ENCODE data around the gene CDK12. TPM values are rescaled to one million over a fixed set of nuclear protein-coding genes. Genes with fewer than 3 reads are reported as not detected.

The CDK12 gene
- total and polyA plus RNA-seq, 2 experiments from 2014 or later = 20.9 to 55.3 TPM

- TF ChIP-seq CTCF (conservative IDR thresholded peaks at IDR 0.05; ENCODE audit: low read depth in 2 of 2) (no peak), POLR2AphosphoS5 (IDR thresholded peaks at IDR 0.05; ENCODE audit: low read depth) (no peak)
Observed at GRCh38 chr17:39529455-39529854, 68.2 kb downstream of the CDK12 start (continued).

- H3K9me3 Mint-ChIP-seq = no peaks in the 10 kb centered on the region
- H3K4me1 ChIP-seq (ENCODE audit: insufficient read depth) = no peaks in the 10 kb centered on the region
- H3K79me2 ChIP-seq (replicated peaks; ENCODE audit: insufficient read depth) = no peaks in the 10 kb centered on the region
- no peak overlapping the region for H3K4me3 Mint-ChIP-seq
- no peaks in the 10 kb centered on the region for H3K27me3 ChIP-seq (ENCODE audit: insufficient read depth)
- DNase-seq (ENCODE audit: low spot score) (no peak), ATAC-seq (no peak)
- peaks cover 52% of the 10 kb centered on the region for H3K36me3 Mint-ChIP-seq (ENCODE audit: low read depth)
- H3K4me2 ChIP-seq = no peak overlapping the region
- H4K20me1 ChIP-seq (replicated peaks; ENCODE audit: insufficient read depth) = peaks cover 13% of the 10 kb centered on the region; the same call in 1 of the 2 replicates
- peaks cover 20% of the 10 kb centered on the region for H3K36me3 ChIP-seq (ENCODE audit: insufficient read depth)
- no peak overlapping the region for H3K27ac ChIP-seq (ENCODE audit: low read depth)
- H3K4me3 ChIP-seq = no peak overlapping the region
- H3K27me3 Mint-ChIP-seq (ENCODE audit: insufficient read depth, low read depth, poor library complexity) = peaks cover 1% of the 10 kb centered on the region
- H3K27ac Mint-ChIP-seq = no peak overlapping the region
- no peaks in the 10 kb centered on the region for H3K9me2 ChIP-seq (ENCODE audit: insufficient read depth)
- H3F3A ChIP-seq (replicated peaks; ENCODE audit: low read depth) = no peaks in the 10 kb centered on the region; the same call in none of the 2 replicates
- no peaks in the 10 kb centered on the region; the same call in 2 of the 3 replicates for H3K4me1 Mint-ChIP-seq
- H2AFZ ChIP-seq = no peak overlapping the region
- TF ChIP-seq ZNF462 (CRISPR knock-in tag; IDR thresholded peaks at IDR 0.05) = no peak
- TF ChIP-seq EZH2 (IDR thresholded peaks at IDR 0.05; ENCODE audit: low read depth, unreplicated experiment) = no peak
- no peak for TF ChIP-seq CTCF (conservative IDR thresholded peaks at IDR 0.05; ENCODE audit: low read depth in 2 of 2)
- no peak for TF ChIP-seq REST (IDR thresholded peaks at IDR 0.05; ENCODE audit: unreplicated experiment)
- TF ChIP-seq NANOG (IDR thresholded peaks at IDR 0.05; ENCODE audit: borderline replicate concordance) = no peak
- no peak for TF ChIP-seq EZH2phosphoT487 (IDR thresholded peaks at IDR 0.05; ENCODE audit: unreplicated experiment)
- no peak for TF ChIP-seq STAT1 (IDR thresholded peaks at IDR 0.05; ENCODE audit: unreplicated experiment)
- no peak for TF ChIP-seq ETS1 (IDR thresholded peaks at IDR 0.05)
- TF ChIP-seq POLR2AphosphoS5 (IDR thresholded peaks at IDR 0.05; ENCODE audit: low read depth) = no peak
- no peak for TF ChIP-seq ZNF114 (CRISPR knock-in tag; IDR thresholded peaks at IDR 0.05)
Observed at GRCh38 chr17:39530513-39530912, 69.2 kb downstream of the CDK12 start.
